Activated CD4-positive, CD25-positive, alpha-beta regulatory T cell (primary cell): ENCODE data around the gene MRPS26.
"Not testable (repeated sequence)": the region's sequence is repeated elsewhere in the genome, so short reads cannot be mapped to it uniquely, and the experiment has no call there.

Source experiments
- DNase-seq, 4 experiments: peaks; one replicate each; lab custom pipeline; 2025; lab: John Stamatoyannopoulos, UW

The MRPS26 gene

GRCh38 chr20:3074812-3075211 is 29.0 kb downstream of the MRPS26 start:
- DNase-seq, result no peak

DNA sequence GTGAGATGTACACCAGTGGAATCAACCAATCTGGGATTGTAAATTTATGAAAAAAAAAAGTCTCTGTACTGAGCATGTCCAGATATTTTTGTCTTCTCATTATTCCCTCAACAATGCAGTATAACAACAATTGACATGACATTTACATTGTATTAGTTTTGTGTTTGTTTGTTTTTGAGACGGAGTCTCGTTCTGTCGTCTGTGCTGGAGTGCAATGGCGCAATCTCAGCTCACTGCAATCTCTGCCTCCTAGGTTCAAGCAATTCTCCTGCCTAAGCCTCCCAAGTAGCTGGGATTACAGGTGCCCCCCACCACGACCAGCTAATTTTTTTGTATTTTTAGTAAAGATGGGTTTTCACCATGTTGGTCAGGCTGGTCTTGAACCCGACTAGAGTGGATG is 29.5 kb downstream of the MRPS26 start:
- not testable (repeated sequence) for DNase-seq

- DNase-seq, result no peak
These were observed 31.8 kb downstream of the MRPS26 start for GRCh38 chr20:3077618-3078134.

- no peak for DNase-seq
These were observed 35.1 kb downstream of the MRPS26 start for GRCh38 chr20:3080939-3081388.

GRCh38 chr20:3081641-3082040 is 35.8 kb downstream of the MRPS26 start:
- DNase-seq, result no peak

DNA sequence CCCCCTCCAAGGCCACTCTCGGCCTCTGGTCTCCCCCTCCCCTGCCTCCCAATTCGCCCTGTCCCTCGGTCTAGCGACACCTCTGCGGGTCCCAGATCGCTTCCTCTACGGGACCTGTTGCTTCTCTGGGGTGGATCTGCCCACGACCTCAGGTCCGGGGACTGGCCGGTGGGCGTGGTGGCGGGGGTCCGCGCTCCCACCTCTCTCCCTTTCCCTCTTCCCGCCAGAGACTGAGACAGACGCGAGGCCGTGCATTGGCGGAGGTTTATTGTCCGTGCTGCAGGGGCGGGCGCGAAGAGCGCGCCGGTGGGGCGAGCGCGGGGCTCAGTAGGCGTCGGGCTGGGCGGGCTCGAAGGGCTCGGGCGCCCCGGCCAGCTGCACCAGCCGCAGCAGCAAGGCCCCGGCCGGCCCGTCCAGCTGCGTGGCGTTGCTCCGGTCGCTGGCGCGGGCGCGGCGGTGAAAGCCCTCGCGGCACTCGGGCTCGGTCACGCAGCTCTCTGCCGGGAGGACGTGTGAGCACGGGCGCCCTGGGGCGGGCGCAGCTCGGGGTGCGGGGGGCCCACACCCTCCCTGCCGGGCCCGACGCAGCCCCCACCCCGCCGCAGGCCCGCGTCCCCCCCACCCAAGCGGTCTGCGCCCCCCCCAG is 36.6 kb downstream of the MRPS26 start:
- DNase-seq, result no peak

DNA sequence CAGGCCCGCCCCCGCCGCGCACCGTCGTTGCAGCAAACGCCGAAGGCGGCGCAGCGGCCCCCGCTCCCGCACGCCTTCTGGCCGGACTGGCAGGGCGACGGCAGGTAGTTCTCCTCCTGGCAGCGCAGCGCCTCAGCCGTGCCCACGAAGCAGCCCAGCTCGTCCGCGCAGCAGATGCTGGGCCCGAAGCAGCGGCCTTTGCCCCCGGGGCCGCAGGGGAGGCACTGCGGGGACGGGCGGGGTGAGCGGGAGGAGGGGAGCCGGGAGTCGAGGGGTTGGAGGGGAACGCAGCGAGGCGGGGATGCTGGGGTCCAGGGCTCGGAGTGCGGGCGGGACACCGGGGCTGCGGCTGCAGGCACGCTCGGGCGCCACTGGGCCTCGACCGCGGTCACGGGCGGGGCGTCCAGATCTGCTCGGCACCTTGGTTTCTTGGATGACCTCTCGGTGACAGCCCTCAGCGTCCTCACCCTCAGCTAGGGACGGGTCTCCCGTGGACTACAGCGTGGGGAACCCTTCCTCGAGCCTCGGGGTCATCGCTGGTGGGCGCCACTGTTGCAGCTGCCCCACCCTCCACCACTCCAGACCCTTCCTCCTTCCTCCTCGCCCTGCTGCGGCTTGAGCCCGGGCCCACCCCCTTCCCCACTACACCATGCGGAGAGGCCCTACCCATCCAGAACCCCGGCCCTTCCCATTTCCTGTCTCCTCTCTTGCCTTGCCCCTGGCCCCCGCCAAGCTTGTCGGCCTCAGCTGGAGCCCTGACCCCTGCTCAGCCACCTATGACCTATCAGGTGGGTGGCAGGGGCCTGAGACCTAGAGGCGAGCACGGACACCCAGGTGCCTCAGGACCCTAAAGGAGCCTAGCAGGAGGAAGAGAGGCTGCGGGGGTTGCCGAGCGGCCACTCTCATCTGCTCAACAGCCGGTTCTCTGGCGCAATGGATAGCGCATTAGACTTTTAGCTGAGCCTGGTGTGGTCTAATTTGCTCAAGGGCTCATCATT is 37.4 kb downstream of the MRPS26 start:
- DNase-seq, result no peak

DNA sequence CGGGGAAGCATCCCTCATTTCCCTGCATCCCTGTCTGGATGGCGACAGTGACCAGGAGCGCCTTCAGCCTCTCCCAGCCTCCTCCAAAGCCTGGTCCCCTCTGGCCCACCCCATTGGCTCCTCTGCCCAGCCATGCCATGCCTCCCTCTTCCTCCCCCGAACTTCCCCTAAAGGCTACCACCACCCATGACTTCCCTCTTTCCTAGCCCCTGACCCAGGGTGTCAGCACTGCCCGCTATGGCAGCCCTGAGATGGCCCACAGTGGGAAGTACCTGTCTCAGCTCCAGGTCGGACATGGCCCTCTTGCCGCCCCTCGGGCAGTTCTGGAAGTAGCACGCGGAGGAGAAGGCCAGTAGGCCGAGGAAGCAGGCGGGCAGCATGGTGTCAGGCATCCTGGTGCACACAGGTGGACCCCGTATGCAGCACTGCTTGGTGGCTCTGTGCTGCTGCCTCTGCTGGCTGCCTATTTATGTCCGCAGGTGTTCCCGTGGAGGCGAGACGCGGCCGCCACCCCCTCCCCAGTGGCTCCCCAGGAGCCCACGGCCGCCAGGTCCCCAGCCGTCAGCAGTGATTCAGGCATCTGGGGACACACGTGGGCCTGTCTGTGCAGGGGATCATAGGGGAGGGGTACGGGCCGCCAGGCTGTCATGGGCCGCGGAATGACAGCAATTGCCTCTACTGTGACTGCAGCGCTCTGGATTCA is 38.6 kb downstream of the MRPS26 start, which contains the start of gene AVP:
AVP (minus strand) TSS at position 442 of the 703 bp plus-strand sequence; CDS start at position 392, 50 bp downstream.
- DNase-seq, result no peak

DNA sequence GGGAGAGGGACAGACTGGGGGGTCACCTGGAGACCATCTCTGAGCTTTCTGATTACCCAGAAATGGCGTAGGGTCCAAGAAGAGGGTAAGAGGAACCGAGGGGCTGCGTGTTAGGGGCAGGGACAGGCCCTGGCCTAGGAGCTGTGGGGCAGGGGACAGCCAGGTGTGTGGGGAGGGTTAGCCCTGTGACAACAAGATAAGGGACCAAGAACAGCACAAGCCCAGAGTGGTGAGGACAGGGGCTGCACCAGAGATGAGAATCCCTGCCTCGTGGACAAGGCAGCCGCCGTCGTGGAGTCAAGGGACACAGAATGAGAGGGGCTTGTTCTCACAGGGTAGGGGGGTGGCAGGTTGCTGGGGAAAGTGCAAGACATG is 39.1 kb downstream of the MRPS26 start:
- no peak for DNase-seq

- DNase-seq, result no peak
These were observed 39.8 kb downstream of the MRPS26 start for GRCh38 chr20:3085571-3086072.

- DNase-seq, result no peak
These were observed 42.2 kb downstream of the MRPS26 start for GRCh38 chr20:3088031-3088430.

DNA sequence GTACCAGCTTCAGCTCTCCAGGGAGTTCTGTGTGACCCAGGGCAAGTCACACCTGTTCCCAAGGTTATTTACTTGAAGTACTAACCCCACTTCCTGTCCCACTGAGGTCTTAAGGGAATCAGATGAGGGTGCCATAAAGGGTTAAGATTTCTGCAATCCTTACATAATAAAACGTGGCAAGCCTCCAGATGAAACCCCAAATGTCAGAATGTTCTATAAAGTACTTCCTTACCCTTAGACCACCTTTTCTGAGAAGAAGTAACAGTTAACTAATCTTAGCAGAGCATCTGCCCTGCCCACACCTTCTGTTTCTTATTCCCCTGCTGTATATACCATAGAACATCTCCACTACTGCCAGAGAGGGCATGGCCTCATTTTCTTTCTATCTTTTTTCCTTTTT is 44.7 kb downstream of the MRPS26 start:
- no peak for DNase-seq

DNA sequence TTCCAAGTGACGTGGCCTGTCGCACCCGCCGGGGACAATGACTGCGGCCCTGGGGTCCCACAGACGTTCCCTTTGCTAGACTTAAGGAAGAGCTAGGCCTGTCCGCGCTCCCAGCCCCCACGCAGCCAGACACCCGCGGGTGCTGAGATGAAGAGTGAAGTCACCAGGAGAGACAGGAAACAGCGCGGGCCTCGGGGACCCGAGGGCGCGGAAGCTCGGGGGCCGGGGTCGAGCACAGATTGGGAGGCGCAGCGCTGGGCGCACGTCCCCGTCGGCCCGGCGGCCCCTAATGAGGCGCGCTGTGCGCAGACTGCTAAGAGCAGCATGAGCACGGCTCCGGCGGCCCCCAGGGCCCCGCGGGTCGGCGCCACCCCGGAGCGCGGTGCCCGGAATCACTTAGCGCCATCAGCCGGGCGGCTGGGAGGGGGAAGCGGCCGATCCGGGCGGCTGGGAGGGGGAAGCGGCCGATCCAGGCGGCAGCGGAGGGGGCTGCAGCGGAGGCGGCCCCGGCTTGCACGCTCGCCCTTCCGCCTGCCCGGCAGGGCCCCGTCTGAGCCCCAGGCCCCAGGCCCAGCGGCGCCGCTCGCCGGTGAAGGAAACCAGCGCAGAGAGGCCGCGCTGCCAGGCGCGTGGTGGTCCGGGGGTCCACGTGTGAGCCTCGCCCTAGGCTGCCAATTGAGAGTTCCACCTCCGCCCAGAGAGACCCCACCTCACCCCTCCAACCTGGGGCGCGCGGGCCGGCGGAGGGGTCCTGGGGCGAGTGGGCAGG is 46.9 kb downstream of the MRPS26 start:
- DNase-seq, result peak in 1 of 4 experiments; percentile 24

DNA sequence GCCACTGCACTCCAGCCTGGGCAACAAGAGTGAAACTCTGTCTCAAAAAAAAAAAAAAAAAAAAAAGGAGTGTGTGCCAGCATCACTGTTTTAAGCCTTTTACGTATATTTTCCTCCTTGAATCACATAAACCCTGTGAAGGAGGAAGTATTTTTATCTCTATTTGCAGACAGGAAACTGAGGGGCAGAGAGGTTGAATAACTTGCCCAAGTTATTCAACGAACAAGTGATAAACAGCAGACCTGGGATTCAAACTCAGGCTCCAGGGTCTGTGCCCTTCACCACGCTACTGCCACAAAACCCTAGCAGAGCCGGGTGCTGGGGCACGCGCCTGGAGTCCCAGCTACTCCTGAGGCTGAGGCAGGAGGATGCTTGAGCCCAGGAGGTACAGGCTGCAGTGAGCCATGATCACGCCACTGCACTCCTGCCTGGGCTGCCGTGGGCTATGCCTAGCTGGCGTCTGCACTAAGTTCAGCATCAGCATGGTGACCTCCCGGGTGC is 48.1 kb downstream of the MRPS26 start:
- no peak for DNase-seq

DNA sequence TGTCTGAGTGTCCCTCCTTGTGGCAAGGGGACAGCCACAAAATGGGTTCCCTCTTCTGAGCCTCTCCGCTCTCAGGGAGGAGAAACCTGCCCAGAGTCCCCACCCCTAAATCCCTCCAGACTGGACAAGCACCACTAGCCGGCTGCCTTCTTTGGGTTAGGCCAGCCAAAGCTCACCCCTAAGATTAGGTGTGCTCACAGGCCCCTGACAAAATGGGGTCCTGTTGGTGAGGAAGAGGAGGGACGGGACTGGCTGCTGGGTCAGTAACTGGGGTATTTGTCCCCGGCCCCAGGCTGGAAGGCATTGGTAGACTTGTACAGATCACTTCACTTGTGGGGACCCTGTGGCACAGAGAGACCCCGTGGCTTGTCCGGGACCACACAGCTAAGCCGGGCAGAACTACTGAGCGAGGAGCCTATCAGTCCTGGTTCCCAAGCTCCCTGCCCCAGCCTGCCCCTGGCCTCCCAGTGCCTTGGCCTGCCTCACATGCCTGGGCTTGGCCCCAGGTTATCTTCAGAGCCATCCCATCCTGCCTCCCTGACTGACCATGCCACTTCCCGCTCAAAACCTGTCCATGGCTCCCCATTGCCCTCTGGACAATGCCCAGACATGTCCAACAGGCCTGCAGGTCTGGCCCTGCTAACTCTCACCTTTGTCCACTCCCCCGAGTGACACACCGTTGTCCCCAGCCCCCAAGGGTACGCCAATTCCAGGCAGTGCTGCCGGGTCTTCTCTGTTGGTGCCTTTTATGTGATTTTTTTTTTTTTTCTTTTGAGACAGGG is 49.2 kb downstream of the MRPS26 start:
- DNase-seq, result no peak
